Pons (tissue), 1 donor: ENCODE data around the gene PARP4.
A peak's percentile ranks its signal among the peaks of the same experiment; 100 is the strongest.
"Not testable (repeated sequence)": the region's sequence is repeated elsewhere in the genome, so short reads cannot be mapped to it uniquely, and the experiment has no call there.

Source experiments
- DNase-seq: peaks from one replicate; pipeline ENCODE4 v3.0.0-alpha.2; 2016; ENCODE audit warnings: low spot score

PARP4 gene

GRCh38 chr13:24512197-24512907, at the start of gene PARP4:
TSS of gene PARP4 (minus strand) at chr13:24512778. CDS start at chr13:24503776, 9,002 bp downstream.
- peak; percentile 71 for DNase-seq

GRCh38 chr13:24560579-24561187, 48.1 kb upstream of the PARP4 start:
- not testable (repeated sequence) for DNase-seq

GRCh38 chr13:24559431-24560218, 47.0 kb upstream of the PARP4 start:
- DNase-seq = not testable (repeated sequence)

- no peak for DNase-seq
These were observed 44.5 kb upstream of the PARP4 start for GRCh38 chr13:24557081-24557480.

GRCh38 chr13:24553892-24554291, 41.3 kb upstream of the PARP4 start:
- DNase-seq = not testable (repeated sequence)

- not testable (repeated sequence) for DNase-seq
These were observed 29.1 kb upstream of the PARP4 start for GRCh38 chr13:24541476-24542352.

- no peak for DNase-seq
These were observed 28.5 kb upstream of the PARP4 start for GRCh38 chr13:24541127-24541475.

- no peak for DNase-seq
These were observed 27.9 kb upstream of the PARP4 start for GRCh38 chr13:24540236-24541126.

- DNase-seq = no peak
These were observed 27.1 kb upstream of the PARP4 start for GRCh38 chr13:24539500-24540165.

GRCh38 chr13:24529478-24529877, 16.9 kb upstream of the PARP4 start:
- no peak for DNase-seq

- no peak for DNase-seq
These were observed 16.3 kb upstream of the PARP4 start for GRCh38 chr13:24528816-24529398.

GRCh38 chr13:24527266-24527775, 14.7 kb upstream of the PARP4 start:
- no peak for DNase-seq

- no peak for DNase-seq
These were observed 8.2 kb upstream of the PARP4 start for GRCh38 chr13:24520733-24521132.

- no peak for DNase-seq
These were observed 4.3 kb upstream of the PARP4 start for GRCh38 chr13:24516919-24517318.

- no peak for DNase-seq
These were observed 283 bp upstream of the PARP4 start for GRCh38 chr13:24512908-24513213.

- DNase-seq = peak; percentile 62
These were observed 772 bp downstream of the PARP4 start for GRCh38 chr13:24511816-24512196.

GRCh38 chr13:24511019-24511815, 1.4 kb downstream of the PARP4 start:
- peak; percentile 54 for DNase-seq

- no peak for DNase-seq
These were observed 5.8 kb downstream of the PARP4 start for GRCh38 chr13:24506698-24507335.

- not testable (repeated sequence) for DNase-seq
These were observed 6.3 kb downstream of the PARP4 start for GRCh38 chr13:24506283-24506682.
